Astrocyte (in vitro differentiated cells and primary cell): ENCODE results near the gene PKP1.

Experiments
- EZH2 ChIP-seq: IDR thresholded peaks from 2 replicates; pipeline ENCODE4 v1.6.1; 2012; ENCODE audit warnings: mild to moderate bottlenecking, low read length, inconsistent platforms; ENCODE audit not compliant: insufficient read depth
- TF ChIP-seq, protein P1 (sequence below): IDR thresholded peaks from 2 replicates; pipeline ENCODE4 v1.5.1; 2011; ENCODE audit warnings: low read depth, mild to moderate bottlenecking, inconsistent platforms, low read length, moderate library complexity; ENCODE audit not compliant: insufficient read depth

DNA sequence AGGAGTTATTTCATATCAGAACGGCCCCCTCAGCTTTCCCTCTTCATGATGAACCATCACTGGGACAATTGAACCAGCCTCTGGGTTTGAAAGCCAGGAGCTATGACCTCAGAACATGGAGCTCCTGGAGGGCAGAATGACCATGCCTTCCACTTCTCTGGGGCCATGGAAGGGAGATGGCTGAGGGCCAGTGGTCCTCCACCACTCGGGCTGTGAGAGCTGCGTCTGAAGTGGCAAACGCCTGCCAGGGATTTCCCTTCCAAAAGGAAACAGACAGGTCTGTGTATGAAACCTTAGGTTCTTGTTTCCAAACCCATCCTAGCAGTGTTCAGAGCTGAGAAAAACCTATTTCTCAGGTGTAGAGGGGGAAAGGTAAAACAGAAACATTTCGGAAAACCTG lies 22.5 kb downstream of the PKP1 start:
- TF ChIP-seq, protein P1, sequence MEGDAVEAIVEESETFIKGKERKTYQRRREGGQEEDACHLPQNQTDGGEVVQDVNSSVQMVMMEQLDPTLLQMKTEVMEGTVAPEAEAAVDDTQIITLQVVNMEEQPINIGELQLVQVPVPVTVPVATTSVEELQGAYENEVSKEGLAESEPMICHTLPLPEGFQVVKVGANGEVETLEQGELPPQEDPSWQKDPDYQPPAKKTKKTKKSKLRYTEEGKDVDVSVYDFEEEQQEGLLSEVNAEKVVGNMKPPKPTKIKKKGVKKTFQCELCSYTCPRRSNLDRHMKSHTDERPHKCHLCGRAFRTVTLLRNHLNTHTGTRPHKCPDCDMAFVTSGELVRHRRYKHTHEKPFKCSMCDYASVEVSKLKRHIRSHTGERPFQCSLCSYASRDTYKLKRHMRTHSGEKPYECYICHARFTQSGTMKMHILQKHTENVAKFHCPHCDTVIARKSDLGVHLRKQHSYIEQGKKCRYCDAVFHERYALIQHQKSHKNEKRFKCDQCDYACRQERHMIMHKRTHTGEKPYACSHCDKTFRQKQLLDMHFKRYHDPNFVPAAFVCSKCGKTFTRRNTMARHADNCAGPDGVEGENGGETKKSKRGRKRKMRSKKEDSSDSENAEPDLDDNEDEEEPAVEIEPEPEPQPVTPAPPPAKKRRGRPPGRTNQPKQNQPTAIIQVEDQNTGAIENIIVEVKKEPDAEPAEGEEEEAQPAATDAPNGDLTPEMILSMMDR: no peak
- no peak for TF ChIP-seq EZH2
